HG03095 (cell line): ENCODE measurements around the gene ZNF574.
"Not testable (repeated sequence)": the region's sequence is repeated elsewhere in the genome, so short reads cannot be mapped to it uniquely, and the experiment has no call there.

Experiments
- ATAC-seq: cut with Tn5 transposase; IDR thresholded peaks from one replicate; pipeline ENCODE4 v1.9.1; 2021; ENCODE audit warnings: moderate library complexity; ENCODE audit not compliant: unreplicated experiment

ZNF574 gene

GRCh38 chr19:42075616-42076379 is at the start of gene ZNF574:
Gene ZNF574, plus strand, starts transcription at chr19:42076166. Its CDS starts 2,441 bp downstream, at chr19:42078607.
- ATAC-seq: peak; percentile 88

- ATAC-seq: no peak
Observed at GRCh38 chr19:42028304-42029216, 47.4 kb upstream of the ZNF574 start.

GRCh38 chr19:42030645-42031440 is 45.1 kb upstream of the ZNF574 start:
- ATAC-seq: no peak

- ATAC-seq: no peak
Observed at GRCh38 chr19:42032431-42032830, 43.5 kb upstream of the ZNF574 start.

GRCh38 chr19:42033413-42033812 is 42.6 kb upstream of the ZNF574 start:
- no peak for ATAC-seq

- ATAC-seq: not testable (repeated sequence)
Observed at GRCh38 chr19:42034640-42035391, 41.1 kb upstream of the ZNF574 start.

GRCh38 chr19:42037649-42038048 is 38.3 kb upstream of the ZNF574 start:
- ATAC-seq: no peak

- no peak for ATAC-seq
Observed at GRCh38 chr19:42038666-42039065, 37.3 kb upstream of the ZNF574 start.

GRCh38 chr19:42040031-42040430 is 35.9 kb upstream of the ZNF574 start:
- ATAC-seq: no peak

GRCh38 chr19:42040491-42040890 is 35.5 kb upstream of the ZNF574 start:
- not testable (repeated sequence) for ATAC-seq

- ATAC-seq: no peak
Observed at GRCh38 chr19:42042455-42043170, 33.4 kb upstream of the ZNF574 start.

GRCh38 chr19:42045575-42045974 is 30.4 kb upstream of the ZNF574 start:
- ATAC-seq: no peak

- ATAC-seq: no peak
Observed at GRCh38 chr19:42048992-42049391, 27.0 kb upstream of the ZNF574 start.

- ATAC-seq: no peak
Observed at GRCh38 chr19:42051166-42052115, 24.5 kb upstream of the ZNF574 start.

- no peak for ATAC-seq
Observed at GRCh38 chr19:42052241-42052863, 23.6 kb upstream of the ZNF574 start.

- ATAC-seq: no peak
Observed at GRCh38 chr19:42053037-42053935, 22.7 kb upstream of the ZNF574 start.

- no peak for ATAC-seq
Observed at GRCh38 chr19:42054205-42054604, 21.8 kb upstream of the ZNF574 start.
